Lower lobe of right lung (tissue), 2 donors: Measurements from ENCODE around the gene GRID1. TPM values are rescaled to one million over a fixed set of nuclear protein-coding genes. Genes with fewer than 3 reads are reported as not detected.
A peak's percentile ranks its signal among the peaks of the same experiment; 100 is the strongest.

Source experiments
- ATAC-seq, 2 donors: fragments of 200-7000 bp; cut with Tn5 transposase; one replicate each; pipeline ENCODE4 v1.9.1; 2020 to 2022; ENCODE audit warnings: mild to moderate bottlenecking in 2 of 2, moderate library complexity in 2 of 2
- DNase-seq: peaks from one replicate; pipeline ENCODE4 v3.0.0-alpha.2; 2020
- H3K27ac ChIP-seq: fragments of 200-600 bp; one replicate; pipeline ENCODE4 v1.8.0; 2022
- H3K27me3 ChIP-seq: fragments of 200-600 bp; one replicate; pipeline ENCODE4 v1.8.0; 2022; ENCODE audit warnings: low read depth
- H3K36me3 ChIP-seq: fragments of 200-600 bp; one replicate; pipeline ENCODE4 v1.8.0; 2022; ENCODE audit warnings: mild to moderate bottlenecking
- H3K4me1 ChIP-seq: fragments of 200-600 bp; one replicate; pipeline ENCODE4 v1.8.0; 2022
- H3K4me3 ChIP-seq: fragments of 200-600 bp; one replicate; pipeline ENCODE4 v1.8.0; 2022; ENCODE audit warnings: mild to moderate bottlenecking
- H3K9me3 ChIP-seq: fragments of 200-600 bp; one replicate; pipeline ENCODE4 v1.8.0; 2022
- intact Hi-C: fragments of 100-400 bp; cut with DNase I; formaldehyde crosslinking; loops from one replicate; pipeline ENCODE4 v1.11.0; 2022
- total RNA-seq: library from RNA; stranded (reverse); fragmentation: NEBNext Ultra II Directional; extraction: Animal tissue kit (Norgen Biotek cat#: 25700); gene quantifications from one replicate; pipeline ENCODE4 v1.2.1, GENCODE V29; 2021
- TF ChIP-seq, protein P1 (sequence below): fragments of 200-600 bp; IDR thresholded peaks from one replicate; pipeline ENCODE4 v1.8.0; 2022; ENCODE audit warnings: antibody characterized with exemption, mild to moderate bottlenecking
- donor health status: DM: no; HTN: yes; CAD: no; lungs with severe emphysema.

Gene GRID1
- total RNA-seq, 1 donor from 2014 or later, result 2.5 TPM

DNA sequence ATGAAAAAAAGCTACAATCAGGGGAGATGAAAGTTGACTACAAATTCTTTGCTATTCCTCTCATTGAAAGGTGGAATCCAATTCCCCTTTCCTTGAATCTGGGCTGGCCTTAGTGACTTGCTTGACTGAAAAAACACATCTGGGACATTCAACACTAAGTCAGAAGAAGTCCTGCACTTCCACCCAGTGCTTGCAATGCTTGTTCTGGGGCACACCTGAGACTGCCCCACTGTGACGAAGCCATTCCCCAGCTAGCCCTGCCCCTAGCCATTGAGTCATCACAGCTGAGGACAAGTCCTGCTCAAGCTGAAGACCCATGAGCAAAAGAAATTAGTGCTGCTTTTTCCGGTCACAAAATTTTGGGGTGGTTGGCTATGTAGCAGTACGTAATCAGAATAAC lies 19.2 kb upstream of the GRID1 start:
- DNase-seq, result no peak
- Histone ChIP-seq H3K4me3 (no peak overlapping the region), H3K4me1 (peaks cover 11% of the 10 kb centered on the region), H3K27me3 (peaks cover 28% of the 10 kb centered on the region), H3K27ac (no peak overlapping the region), H3K9me3 (no peaks in the 10 kb centered on the region), H3K36me3 (no peaks in the 10 kb centered on the region)
- intact Hi-C loops, result no loop called here
- TF ChIP-seq, protein P1, sequence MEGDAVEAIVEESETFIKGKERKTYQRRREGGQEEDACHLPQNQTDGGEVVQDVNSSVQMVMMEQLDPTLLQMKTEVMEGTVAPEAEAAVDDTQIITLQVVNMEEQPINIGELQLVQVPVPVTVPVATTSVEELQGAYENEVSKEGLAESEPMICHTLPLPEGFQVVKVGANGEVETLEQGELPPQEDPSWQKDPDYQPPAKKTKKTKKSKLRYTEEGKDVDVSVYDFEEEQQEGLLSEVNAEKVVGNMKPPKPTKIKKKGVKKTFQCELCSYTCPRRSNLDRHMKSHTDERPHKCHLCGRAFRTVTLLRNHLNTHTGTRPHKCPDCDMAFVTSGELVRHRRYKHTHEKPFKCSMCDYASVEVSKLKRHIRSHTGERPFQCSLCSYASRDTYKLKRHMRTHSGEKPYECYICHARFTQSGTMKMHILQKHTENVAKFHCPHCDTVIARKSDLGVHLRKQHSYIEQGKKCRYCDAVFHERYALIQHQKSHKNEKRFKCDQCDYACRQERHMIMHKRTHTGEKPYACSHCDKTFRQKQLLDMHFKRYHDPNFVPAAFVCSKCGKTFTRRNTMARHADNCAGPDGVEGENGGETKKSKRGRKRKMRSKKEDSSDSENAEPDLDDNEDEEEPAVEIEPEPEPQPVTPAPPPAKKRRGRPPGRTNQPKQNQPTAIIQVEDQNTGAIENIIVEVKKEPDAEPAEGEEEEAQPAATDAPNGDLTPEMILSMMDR, result no peak
- ATAC-seq, result no peak

DNA sequence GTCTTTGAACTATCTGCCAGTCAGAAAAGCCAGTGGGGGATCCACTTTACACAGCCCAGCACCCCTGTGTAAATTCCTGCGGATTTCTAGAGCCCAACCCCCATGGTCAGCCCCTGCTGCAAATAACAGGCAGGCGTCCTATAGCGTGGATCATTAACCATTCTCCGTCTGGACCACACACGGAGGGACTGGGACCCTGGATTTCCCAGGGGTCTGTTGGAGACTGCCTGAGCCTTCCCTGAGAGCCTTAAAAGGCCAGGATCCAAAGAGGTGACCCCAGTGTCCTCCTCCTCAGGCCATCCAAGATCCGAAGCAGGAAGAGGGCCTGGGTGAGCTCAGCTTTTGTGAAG lies 11.2 kb upstream of the GRID1 start:
- H3K4me1 ChIP-seq, result peaks cover 4% of the 10 kb centered on the region
- no peaks in the 10 kb centered on the region for H3K36me3 ChIP-seq
- no peak overlapping the region for H3K27ac ChIP-seq
- DNase-seq (no peak), ATAC-seq (no peak)
- peaks cover 44% of the 10 kb centered on the region for H3K27me3 ChIP-seq
- no peak overlapping the region for H3K4me3 ChIP-seq
- TF ChIP-seq, protein P1, result no peak
- H3K9me3 ChIP-seq, result no peaks in the 10 kb centered on the region
- intact Hi-C loops, result no loop called here

DNA sequence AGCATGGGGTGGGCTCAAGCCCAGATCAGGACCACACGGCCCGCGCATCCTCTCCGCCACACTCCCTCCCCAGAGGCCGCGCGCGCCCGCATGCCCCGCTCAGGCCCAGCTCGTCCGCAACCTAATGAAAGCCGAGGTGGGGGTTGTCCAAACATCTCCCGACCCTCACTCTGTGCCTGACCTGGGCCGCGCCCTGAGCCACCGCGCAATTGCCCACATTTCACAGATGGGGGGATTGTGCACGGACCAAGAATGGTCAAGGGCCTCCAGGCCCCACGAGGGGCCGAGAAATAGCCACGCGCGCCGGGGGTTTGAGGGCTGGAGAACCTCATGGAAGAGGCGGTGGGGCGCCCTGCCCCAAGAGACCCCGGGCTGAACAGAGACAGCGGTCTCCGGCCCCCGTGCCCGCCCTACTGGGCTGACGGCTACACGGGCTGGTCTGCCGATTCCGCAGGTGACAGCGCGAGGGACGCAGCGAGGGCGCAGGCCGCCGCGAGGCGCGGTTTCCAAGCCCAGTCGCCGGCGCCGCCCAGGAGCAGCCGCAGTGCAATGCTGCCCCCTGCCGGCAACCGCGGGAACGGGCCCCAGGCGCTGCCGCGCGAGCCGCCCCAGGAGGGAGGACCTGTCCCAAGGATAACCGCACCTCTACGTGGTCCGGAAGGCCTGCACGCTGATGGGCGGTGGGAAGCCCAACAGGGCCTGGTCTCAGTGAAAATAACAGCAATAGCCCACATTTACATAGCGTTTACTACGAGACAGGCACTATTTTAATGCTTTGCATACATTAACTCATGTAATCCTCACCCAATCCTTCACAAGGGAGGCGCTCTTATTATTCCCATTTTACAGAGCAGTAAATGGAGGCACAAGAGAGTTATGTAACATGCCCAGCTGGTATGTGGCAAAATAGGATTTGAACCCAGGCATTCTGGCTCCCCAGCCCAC lies 10.5 kb upstream of the GRID1 start:
- no peak overlapping the region for H3K27ac ChIP-seq
- intact Hi-C loops, result no loop called here
- no peaks in the 10 kb centered on the region for H3K9me3 ChIP-seq
- no peaks in the 10 kb centered on the region for H3K36me3 ChIP-seq
- TF ChIP-seq, protein P1, result peak; percentile 100
- DNase-seq (peak; percentile 85), ATAC-seq (peak; percentile 96)
- H3K4me1 ChIP-seq, result peaks cover 4% of the 10 kb centered on the region
- H3K4me3 ChIP-seq, result peak overlapping the region; percentile 37
- peaks cover 44% of the 10 kb centered on the region for H3K27me3 ChIP-seq

DNA sequence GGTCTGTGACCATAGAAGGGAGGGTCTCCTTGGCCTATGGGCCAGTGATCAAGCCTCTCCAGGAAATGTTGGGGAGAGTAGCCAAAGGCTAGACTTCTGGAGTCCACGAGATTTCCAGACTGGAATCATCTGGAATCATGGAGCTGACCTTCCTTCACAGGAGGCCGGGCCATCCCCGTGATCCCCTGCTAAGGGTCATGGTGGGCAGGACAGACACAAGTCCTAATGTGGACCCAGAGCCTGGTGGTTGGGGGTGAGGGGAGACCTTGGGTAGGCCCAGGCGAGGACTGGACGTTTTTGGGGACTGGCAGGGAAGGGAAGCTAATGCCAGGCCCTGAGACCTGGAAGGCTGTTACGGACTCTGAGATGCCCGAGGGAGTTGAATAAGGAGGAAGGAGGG lies 9.8 kb upstream of the GRID1 start:
- intact Hi-C loops, result no loop called here
- no peak overlapping the region for H3K27ac ChIP-seq
- no peak overlapping the region for H3K4me3 ChIP-seq
- H3K9me3 ChIP-seq, result no peaks in the 10 kb centered on the region
- H3K4me1 ChIP-seq, result peaks cover 4% of the 10 kb centered on the region
- ATAC-seq (peak in 1 of 2 donors; percentile 14), DNase-seq (no peak)
- no peaks in the 10 kb centered on the region for H3K36me3 ChIP-seq
- peaks cover 44% of the 10 kb centered on the region for H3K27me3 ChIP-seq
- TF ChIP-seq, protein P1, result no peak

DNA sequence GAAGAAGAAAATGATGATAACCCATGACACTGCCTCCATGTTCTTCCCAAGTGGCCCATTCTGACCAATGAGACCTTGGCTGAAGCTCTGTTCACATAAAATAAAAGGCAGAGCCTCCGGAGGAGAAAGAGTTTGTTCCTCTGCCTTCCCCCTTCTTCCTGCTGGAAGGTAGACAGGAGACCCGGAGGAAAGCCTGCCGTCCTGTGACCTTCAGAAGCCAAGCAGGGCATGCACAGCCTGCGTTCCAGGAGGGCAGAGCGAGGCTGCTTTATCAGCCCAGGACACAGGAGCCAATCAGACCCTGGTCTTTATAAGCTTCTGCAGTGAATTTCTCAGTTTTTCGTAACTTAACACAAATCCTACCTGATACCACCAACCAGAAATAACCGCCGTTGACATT lies 8.6 kb upstream of the GRID1 start:
- Histone ChIP-seq H3K9me3 (no peaks in the 10 kb centered on the region), H3K4me1 (peaks cover 4% of the 10 kb centered on the region), H3K27ac (no peak overlapping the region), H3K27me3 (peaks cover 42% of the 10 kb centered on the region), H3K4me3 (no peak overlapping the region), H3K36me3 (no peaks in the 10 kb centered on the region)
- TF ChIP-seq, protein P1, result no peak
- ATAC-seq (no peak), DNase-seq (no peak)
- intact Hi-C loops, result no loop called here
